GM23338 (cell line): Measurements from ENCODE around the gene EIF4E3. TPM values are rescaled to one million over a fixed set of nuclear protein-coding genes. Genes with fewer than 3 reads are reported as not detected.

Source experiments
- ATAC-seq: fragments of 200-7000 bp; cut with Tn5 transposase; 3 replicates; pipeline ENCODE4 v1.9.1; 2020
- DNase-seq: peaks from one replicate; pipeline ENCODE4 v3.0.0-alpha.2; 2015; ENCODE audit warnings: low spot score
- H2AFZ ChIP-seq: fragments of 200-600 bp; sonication (generic); 2 replicates; pipeline ENCODE4 v1.8.0; 2016; ENCODE audit warnings: antibody characterized with exemption, mild to moderate bottlenecking, moderate library complexity
- H3F3A ChIP-seq: fragments of 200-600 bp; sonication (generic); replicated peaks from 2 replicates; pipeline ENCODE4 v1.8.0; 2017; ENCODE audit warnings: antibody characterized with exemption, mixed run types, low read depth
- H3K27ac ChIP-seq: fragments of 200-600 bp; sonication (generic); 2 replicates; pipeline ENCODE4 v1.6.1; 2016; ENCODE audit warnings: low read depth
- H3K27me3 ChIP-seq: fragments of 200-600 bp; sonication (generic); 2 replicates; pipeline ENCODE4 v1.8.0; 2016; ENCODE audit warnings: mild to moderate bottlenecking, mixed run types, moderate library complexity; ENCODE audit not compliant: insufficient read depth
- H3K36me3 ChIP-seq: fragments of 200-600 bp; sonication (generic); 2 replicates; pipeline ENCODE4 v1.8.0; 2016; ENCODE audit warnings: mild to moderate bottlenecking; ENCODE audit not compliant: insufficient read depth
- H3K4me1 ChIP-seq: fragments of 200-600 bp; sonication (generic); 2 replicates; pipeline ENCODE4 v1.8.0; 2016; ENCODE audit warnings: mild to moderate bottlenecking, moderate library complexity; ENCODE audit not compliant: insufficient read depth
- H3K4me2 ChIP-seq: fragments of 200-600 bp; sonication (generic); 2 replicates; pipeline ENCODE4 v1.7.1; 2017; ENCODE audit warnings: mixed run types
- H3K4me3 ChIP-seq: fragments of 200-600 bp; sonication (generic); 2 replicates; pipeline ENCODE4 v1.6.1; 2016; ENCODE audit warnings: mixed run types
- H3K79me2 ChIP-seq: fragments of 200-600 bp; sonication (generic); replicated peaks from 2 replicates; pipeline ENCODE4 v1.8.0; 2017; ENCODE audit warnings: mild to moderate bottlenecking; ENCODE audit not compliant: insufficient read depth
- H3K9me2 ChIP-seq: fragments of 200-600 bp; sonication (generic); 2 replicates; pipeline ENCODE4 v1.8.0; 2017; ENCODE audit not compliant: insufficient read depth
- H4K20me1 ChIP-seq: fragments of 200-600 bp; sonication (generic); replicated peaks from 2 replicates; pipeline ENCODE4 v1.8.0; 2017; ENCODE audit warnings: mild to moderate bottlenecking; ENCODE audit not compliant: insufficient read depth
- H3K27ac Mint-ChIP-seq: 2 replicates; pipeline ENCODE4 v1.8.0; 2020; ENCODE audit warnings: inconsistent platforms, mild to moderate bottlenecking, moderate library complexity, mixed read lengths
- H3K27me3 Mint-ChIP-seq: 3 replicates; pipeline ENCODE4 v1.8.0; 2022; ENCODE audit warnings: low read depth, mild to moderate bottlenecking, moderate library complexity, mixed read lengths, inconsistent platforms; ENCODE audit not compliant: insufficient read depth, poor library complexity
- H3K36me3 Mint-ChIP-seq: 3 replicates; pipeline ENCODE4 v1.8.0; 2021; ENCODE audit warnings: low read depth, mild to moderate bottlenecking, inconsistent platforms, moderate library complexity, mixed read lengths
- H3K4me1 Mint-ChIP-seq: 3 replicates; pipeline ENCODE4 v1.8.0; 2020; ENCODE audit warnings: mild to moderate bottlenecking, inconsistent platforms, mixed read lengths
- H3K4me3 Mint-ChIP-seq: 3 replicates; pipeline ENCODE4 v1.8.0; 2021; ENCODE audit warnings: moderate library complexity, mild to moderate bottlenecking, inconsistent platforms, mixed read lengths
- H3K9me3 Mint-ChIP-seq: 3 replicates; pipeline ENCODE4 v1.8.0; 2020; ENCODE audit warnings: moderate library complexity, mild to moderate bottlenecking, inconsistent platforms, mixed read lengths
- CREB1 ChIP-seq: fragments of 250-450 bp; sonication (Bioruptor Pico); IDR thresholded peaks from 2 replicates; pipeline ENCODE4 v1.5.0; 2020; ENCODE audit warnings: low read depth, mild to moderate bottlenecking, moderate library complexity
- EZH2 ChIP-seq: fragments of 200-600 bp; sonication (generic); IDR thresholded peaks from one replicate; pipeline ENCODE4 v1.8.0; 2017; ENCODE audit warnings: antibody characterized with exemption, mild to moderate bottlenecking, low read depth; ENCODE audit not compliant: unreplicated experiment
- EZH2phosphoT487 ChIP-seq: fragments of 200-600 bp; sonication (generic); IDR thresholded peaks from one replicate; pipeline ENCODE4 v1.8.1; 2018; ENCODE audit warnings: antibody characterized with exemption; ENCODE audit not compliant: unreplicated experiment
- JUNB ChIP-seq: IDR thresholded peaks from one replicate; pipeline ENCODE4 v1.6.1; 2016; ENCODE audit warnings: antibody characterized with exemption; ENCODE audit not compliant: unreplicated experiment
- NANOG ChIP-seq: IDR thresholded peaks from 2 replicates; pipeline ENCODE4 v1.6.1; 2016; ENCODE audit warnings: antibody characterized with exemption, borderline replicate concordance
- POLR2AphosphoS5 ChIP-seq: IDR thresholded peaks from 2 replicates; pipeline ENCODE4 v1.6.1; 2016; ENCODE audit warnings: antibody characterized with exemption, low read depth
- STAT1 ChIP-seq: IDR thresholded peaks from one replicate; pipeline ENCODE4 v1.6.1; 2016; ENCODE audit warnings: antibody characterized with exemption; ENCODE audit not compliant: unreplicated experiment
- ZNF114 ChIP-seq: fragments of 250-450 bp; sonication (Bioruptor Pico); IDR thresholded peaks from 2 replicates; pipeline ENCODE4 v1.5.0; 2020; ENCODE audit warnings: mild to moderate bottlenecking, moderate library complexity
- ZNF331 ChIP-seq: fragments of 250-450 bp; sonication (Bioruptor Pico); IDR thresholded peaks from 2 replicates; pipeline ENCODE4 v1.5.0; 2020; ENCODE audit warnings: low read depth, mild to moderate bottlenecking, moderate library complexity
- polyA plus RNA-seq: library from polyadenylated mRNA; unstranded; fragments of >200 nt; fragmentation: Nextera tagmentation; extraction: Ambion mirVana; gene quantifications from 2 replicates; pipeline ENCODE4 v1.2.1, GENCODE V29; 2016
- total RNA-seq: library from RNA; depleted of rRNA; stranded (reverse); fragments of >200 nt; shearing (Covaris generic); gene quantifications from 2 replicates; pipeline ENCODE4 v1.2.3, GENCODE V29; 2014
- TF ChIP-seq, protein P1 (sequence below), 2 experiments: fragments of 200-600 bp in 1 of 2; sonication (generic) in 1 of 2; conservative IDR thresholded peaks; 2 replicates each; pipeline versions ENCODE4 v1.5.1 to v1.6.1; 2016 to 2017; ENCODE audit warnings: antibody characterized with exemption in 2 of 2, low read depth in 2 of 2, mild to moderate bottlenecking in 2 of 2, moderate library complexity in 1 of 2
- TF ChIP-seq, protein P2 (sequence below): IDR thresholded peaks from 2 replicates; pipeline ENCODE4 v1.6.1; 2016; ENCODE audit warnings: antibody characterized with exemption
- TF ChIP-seq, protein P3 (sequence below): fragments of 250-450 bp; sonication (Bioruptor Pico); IDR thresholded peaks from 2 replicates; pipeline ENCODE4 v1.5.0; 2020; ENCODE audit warnings: mild to moderate bottlenecking, moderate library complexity
- TF ChIP-seq, protein P4 (sequence below): IDR thresholded peaks from one replicate; pipeline ENCODE4 v1.6.1; 2018; ENCODE audit warnings: antibody characterized with exemption; ENCODE audit not compliant: unreplicated experiment

EIF4E3 gene
- total and polyA plus RNA-seq, 2 experiments from 2014 or later: 6.0 to 9.7 TPM

DNA sequence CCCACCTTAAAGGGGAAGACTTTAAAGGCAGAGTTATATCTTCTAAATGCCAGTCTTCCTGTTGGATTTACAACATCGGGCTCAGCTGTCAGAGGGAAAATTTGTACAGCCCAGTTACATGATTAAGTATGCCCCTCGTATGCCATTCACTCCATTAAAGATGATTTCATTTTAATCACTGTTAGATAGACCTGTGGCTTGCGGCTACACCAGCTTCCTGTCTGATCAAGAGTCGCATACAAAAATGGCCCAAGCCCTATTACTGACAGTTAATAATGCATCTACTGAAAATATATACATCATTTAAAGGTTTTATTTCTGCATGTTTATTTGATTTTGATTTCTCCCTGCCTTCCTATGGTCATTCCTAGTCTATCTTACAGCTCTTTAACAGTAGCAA is 7.1 kb downstream of the EIF4E3 start:
- Histone ChIP-seq H3K27me3 (peaks cover 4% of the 10 kb centered on the region), H3F3A (no peaks in the 10 kb centered on the region), H3K9me2 (no peaks in the 10 kb centered on the region), H3K4me2 (no peak overlapping the region), H3K36me3 (no peaks in the 10 kb centered on the region), H3K27ac (no peak overlapping the region), H2AFZ (no peak overlapping the region), H3K79me2 (peaks cover 9% of the 10 kb centered on the region; the same call in 1 of the 2 replicates), H3K4me3 (no peak overlapping the region), H4K20me1 (no peaks in the 10 kb centered on the region; the same call in 1 of the 2 replicates), H3K4me1 (no peaks in the 10 kb centered on the region)
- Mint-ChIP-seq H3K4me1 (peaks cover 2% of the 10 kb centered on the region; the same call in 2 of the 3 replicates), H3K4me3 (no peak overlapping the region), H3K36me3 (no peaks in the 10 kb centered on the region), H3K9me3 (no peaks in the 10 kb centered on the region), H3K27ac (no peak overlapping the region), H3K27me3 (peaks cover 15% of the 10 kb centered on the region)
- ATAC-seq: no peak
- TF ChIP-seq ZNF331 (CRISPR knock-in tag) (no peak), NANOG (no peak), EZH2 (no peak), EZH2phosphoT487 (no peak), POLR2AphosphoS5 (no peak), STAT1 (no peak), CREB1 (CRISPR knock-in tag) (no peak), ZNF114 (CRISPR knock-in tag) (no peak), JUNB (no peak)
- TF ChIP-seq, protein P1, sequence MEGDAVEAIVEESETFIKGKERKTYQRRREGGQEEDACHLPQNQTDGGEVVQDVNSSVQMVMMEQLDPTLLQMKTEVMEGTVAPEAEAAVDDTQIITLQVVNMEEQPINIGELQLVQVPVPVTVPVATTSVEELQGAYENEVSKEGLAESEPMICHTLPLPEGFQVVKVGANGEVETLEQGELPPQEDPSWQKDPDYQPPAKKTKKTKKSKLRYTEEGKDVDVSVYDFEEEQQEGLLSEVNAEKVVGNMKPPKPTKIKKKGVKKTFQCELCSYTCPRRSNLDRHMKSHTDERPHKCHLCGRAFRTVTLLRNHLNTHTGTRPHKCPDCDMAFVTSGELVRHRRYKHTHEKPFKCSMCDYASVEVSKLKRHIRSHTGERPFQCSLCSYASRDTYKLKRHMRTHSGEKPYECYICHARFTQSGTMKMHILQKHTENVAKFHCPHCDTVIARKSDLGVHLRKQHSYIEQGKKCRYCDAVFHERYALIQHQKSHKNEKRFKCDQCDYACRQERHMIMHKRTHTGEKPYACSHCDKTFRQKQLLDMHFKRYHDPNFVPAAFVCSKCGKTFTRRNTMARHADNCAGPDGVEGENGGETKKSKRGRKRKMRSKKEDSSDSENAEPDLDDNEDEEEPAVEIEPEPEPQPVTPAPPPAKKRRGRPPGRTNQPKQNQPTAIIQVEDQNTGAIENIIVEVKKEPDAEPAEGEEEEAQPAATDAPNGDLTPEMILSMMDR (conservative IDR thresholded peaks at IDR 0.05; ENCODE audit: low read depth in 2 of 2): no peak
- TF ChIP-seq, protein P2, sequence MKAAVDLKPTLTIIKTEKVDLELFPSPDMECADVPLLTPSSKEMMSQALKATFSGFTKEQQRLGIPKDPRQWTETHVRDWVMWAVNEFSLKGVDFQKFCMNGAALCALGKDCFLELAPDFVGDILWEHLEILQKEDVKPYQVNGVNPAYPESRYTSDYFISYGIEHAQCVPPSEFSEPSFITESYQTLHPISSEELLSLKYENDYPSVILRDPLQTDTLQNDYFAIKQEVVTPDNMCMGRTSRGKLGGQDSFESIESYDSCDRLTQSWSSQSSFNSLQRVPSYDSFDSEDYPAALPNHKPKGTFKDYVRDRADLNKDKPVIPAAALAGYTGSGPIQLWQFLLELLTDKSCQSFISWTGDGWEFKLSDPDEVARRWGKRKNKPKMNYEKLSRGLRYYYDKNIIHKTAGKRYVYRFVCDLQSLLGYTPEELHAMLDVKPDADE: no peak
- TF ChIP-seq, protein P3, sequence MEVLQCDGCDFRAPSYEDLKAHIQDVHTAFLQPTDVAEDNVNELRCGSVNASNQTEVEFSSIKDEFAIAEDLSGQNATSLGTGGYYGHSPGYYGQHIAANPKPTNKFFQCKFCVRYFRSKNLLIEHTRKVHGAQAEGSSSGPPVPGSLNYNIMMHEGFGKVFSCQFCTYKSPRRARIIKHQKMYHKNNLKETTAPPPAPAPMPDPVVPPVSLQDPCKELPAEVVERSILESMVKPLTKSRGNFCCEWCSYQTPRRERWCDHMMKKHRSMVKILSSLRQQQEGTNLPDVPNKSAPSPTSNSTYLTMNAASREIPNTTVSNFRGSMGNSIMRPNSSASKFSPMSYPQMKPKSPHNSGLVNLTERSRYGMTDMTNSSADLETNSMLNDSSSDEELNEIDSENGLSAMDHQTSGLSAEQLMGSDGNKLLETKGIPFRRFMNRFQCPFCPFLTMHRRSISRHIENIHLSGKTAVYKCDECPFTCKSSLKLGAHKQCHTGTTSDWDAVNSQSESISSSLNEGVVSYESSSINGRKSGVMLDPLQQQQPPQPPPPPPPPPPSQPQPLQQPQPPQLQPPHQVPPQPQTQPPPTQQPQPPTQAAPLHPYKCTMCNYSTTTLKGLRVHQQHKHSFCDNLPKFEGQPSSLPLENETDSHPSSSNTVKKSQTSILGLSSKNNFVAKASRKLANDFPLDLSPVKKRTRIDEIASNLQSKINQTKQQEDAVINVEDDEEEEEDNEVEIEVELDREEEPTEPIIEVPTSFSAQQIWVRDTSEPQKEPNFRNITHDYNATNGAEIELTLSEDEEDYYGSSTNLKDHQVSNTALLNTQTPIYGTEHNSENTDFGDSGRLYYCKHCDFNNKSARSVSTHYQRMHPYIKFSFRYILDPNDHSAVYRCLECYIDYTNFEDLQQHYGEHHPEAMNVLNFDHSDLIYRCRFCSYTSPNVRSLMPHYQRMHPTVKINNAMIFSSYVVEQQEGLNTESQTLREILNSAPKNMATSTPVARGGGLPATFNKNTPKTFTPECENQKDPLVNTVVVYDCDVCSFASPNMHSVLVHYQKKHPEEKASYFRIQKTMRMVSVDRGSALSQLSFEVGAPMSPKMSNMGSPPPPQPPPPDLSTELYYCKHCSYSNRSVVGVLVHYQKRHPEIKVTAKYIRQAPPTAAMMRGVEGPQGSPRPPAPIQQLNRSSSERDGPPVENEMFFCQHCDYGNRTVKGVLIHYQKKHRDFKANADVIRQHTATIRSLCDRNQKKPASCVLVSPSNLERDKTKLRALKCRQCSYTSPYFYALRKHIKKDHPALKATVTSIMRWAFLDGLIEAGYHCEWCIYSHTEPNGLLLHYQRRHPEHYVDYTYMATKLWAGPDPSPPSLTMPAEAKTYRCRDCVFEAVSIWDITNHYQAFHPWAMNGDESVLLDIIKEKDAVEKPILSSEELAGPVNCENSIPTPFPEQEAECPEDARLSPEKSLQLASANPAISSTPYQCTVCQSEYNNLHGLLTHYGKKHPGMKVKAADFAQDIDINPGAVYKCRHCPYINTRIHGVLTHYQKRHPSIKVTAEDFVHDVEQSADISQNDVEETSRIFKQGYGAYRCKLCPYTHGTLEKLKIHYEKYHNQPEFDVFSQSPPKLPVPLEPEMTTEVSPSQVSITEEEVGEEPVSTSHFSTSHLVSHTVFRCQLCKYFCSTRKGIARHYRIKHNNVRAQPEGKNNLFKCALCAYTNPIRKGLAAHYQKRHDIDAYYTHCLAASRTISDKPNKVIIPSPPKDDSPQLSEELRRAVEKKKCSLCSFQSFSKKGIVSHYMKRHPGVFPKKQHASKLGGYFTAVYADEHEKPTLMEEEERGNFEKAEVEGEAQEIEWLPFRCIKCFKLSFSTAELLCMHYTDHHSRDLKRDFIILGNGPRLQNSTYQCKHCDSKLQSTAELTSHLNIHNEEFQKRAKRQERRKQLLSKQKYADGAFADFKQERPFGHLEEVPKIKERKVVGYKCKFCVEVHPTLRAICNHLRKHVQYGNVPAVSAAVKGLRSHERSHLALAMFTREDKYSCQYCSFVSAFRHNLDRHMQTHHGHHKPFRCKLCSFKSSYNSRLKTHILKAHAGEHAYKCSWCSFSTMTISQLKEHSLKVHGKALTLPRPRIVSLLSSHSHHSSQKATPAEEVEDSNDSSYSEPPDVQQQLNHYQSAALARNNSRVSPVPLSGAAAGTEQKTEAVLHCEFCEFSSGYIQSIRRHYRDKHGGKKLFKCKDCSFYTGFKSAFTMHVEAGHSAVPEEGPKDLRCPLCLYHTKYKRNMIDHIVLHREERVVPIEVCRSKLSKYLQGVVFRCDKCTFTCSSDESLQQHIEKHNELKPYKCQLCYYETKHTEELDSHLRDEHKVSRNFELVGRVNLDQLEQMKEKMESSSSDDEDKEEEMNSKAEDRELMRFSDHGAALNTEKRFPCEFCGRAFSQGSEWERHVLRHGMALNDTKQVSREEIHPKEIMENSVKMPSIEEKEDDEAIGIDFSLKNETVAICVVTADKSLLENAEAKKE (CRISPR knock-in tag): no peak
- TF ChIP-seq, protein P4, sequence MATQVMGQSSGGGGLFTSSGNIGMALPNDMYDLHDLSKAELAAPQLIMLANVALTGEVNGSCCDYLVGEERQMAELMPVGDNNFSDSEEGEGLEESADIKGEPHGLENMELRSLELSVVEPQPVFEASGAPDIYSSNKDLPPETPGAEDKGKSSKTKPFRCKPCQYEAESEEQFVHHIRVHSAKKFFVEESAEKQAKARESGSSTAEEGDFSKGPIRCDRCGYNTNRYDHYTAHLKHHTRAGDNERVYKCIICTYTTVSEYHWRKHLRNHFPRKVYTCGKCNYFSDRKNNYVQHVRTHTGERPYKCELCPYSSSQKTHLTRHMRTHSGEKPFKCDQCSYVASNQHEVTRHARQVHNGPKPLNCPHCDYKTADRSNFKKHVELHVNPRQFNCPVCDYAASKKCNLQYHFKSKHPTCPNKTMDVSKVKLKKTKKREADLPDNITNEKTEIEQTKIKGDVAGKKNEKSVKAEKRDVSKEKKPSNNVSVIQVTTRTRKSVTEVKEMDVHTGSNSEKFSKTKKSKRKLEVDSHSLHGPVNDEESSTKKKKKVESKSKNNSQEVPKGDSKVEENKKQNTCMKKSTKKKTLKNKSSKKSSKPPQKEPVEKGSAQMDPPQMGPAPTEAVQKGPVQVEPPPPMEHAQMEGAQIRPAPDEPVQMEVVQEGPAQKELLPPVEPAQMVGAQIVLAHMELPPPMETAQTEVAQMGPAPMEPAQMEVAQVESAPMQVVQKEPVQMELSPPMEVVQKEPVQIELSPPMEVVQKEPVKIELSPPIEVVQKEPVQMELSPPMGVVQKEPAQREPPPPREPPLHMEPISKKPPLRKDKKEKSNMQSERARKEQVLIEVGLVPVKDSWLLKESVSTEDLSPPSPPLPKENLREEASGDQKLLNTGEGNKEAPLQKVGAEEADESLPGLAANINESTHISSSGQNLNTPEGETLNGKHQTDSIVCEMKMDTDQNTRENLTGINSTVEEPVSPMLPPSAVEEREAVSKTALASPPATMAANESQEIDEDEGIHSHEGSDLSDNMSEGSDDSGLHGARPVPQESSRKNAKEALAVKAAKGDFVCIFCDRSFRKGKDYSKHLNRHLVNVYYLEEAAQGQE: no peak
- DNase-seq: no peak
